ENCODE measurements around the gene STOM. TPM values are rescaled to one million over a fixed set of nuclear protein-coding genes. Genes with fewer than 3 reads are reported as not detected.

The STOM gene, protein sequence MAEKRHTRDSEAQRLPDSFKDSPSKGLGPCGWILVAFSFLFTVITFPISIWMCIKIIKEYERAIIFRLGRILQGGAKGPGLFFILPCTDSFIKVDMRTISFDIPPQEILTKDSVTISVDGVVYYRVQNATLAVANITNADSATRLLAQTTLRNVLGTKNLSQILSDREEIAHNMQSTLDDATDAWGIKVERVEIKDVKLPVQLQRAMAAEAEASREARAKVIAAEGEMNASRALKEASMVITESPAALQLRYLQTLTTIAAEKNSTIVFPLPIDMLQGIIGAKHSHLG
- total RNA-seq (2022; extraction: Qiagen RNA extraction), result 506 to 562 TPM (median 509 TPM) in 5 replicates

DNA sequence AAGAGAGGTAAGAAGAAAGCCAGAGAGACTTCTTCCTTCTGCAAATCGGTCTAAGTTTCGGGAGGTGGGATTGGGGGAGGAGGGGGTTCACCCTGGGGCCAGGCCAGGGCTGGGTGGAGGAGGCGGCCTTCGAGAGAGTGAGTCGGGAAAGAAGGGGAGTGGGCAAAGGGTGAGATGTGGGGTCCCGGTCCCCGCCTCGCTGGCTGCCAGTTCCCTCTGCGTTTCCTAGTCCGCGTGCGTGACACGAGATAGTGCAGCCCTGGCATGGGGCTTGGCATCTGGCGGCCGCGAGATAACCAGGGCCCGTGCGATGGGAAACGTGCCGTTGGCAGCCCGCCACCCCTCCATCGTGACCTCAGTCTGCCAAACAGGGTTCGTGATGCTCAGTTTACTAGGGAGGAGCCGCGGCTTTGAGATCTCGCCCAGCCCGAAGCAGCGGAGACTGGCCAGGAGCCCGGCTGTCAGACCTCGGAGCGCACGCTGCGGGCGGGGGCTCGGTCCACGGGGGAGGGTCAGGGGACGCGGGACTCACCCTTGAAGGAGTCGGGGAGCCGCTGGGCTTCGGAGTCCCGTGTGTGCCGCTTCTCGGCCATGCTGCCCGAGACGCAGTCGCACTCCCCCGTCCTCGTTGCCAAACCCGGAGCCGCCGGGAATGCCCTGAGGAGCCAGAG is at the start of gene STOM:
STOM (minus strand) TSS at position 656 of the 671 bp plus-strand sequence; CDS start at position 593, 63 bp downstream.

Other genes with a start within 250 kb of the STOM start
- gene RAB14, start 168.4 kb downstream of the STOM start, total RNA-seq (2022; extraction: Qiagen RNA extraction), result 46.2 to 63.4 TPM (median 56.0 TPM) in 5 replicates
- gene GSN, start 102.1 kb downstream of the STOM start, total RNA-seq (2022; extraction: Qiagen RNA extraction), result 79.4 to 98.9 TPM (median 88.9 TPM) in 5 replicates
- not detected in 5 replicates for gene GGTA1, start 129.6 kb upstream of the STOM start, total RNA-seq (2022; extraction: Qiagen RNA extraction)